A549 treated with DMSO at 1 μM for 4 hours (cell line): ENCODE results near the gene SRRD. TPM values are rescaled to one million over a fixed set of nuclear protein-coding genes. Genes with fewer than 3 reads are reported as not detected.

Experiments used
- total RNA-seq: library from RNA; stranded (reverse); fragments of 200-300 nt; extraction: Qiagen RNA extraction; gene quantifications from 5 replicates; pipeline ENCODE4 v1.2.3, GENCODE V29; 2022; ENCODE audit warnings: low read depth

The SRRD gene, protein sequence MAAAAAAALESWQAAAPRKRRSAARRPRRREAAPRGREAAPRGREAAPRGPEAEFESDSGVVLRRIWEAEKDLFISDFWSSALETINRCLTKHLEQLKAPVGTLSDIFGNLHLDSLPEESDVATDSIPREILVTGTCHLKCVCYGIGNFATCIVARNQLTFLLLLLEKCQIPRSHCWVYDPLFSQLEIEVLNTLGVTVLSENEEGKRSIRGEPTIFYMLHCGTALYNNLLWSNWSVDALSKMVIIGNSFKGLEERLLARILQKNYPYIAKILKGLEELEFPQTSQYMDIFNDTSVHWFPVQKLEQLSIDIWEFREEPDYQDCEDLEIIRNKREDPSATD
- total RNA-seq: 16.7 to 27.4 TPM (median 24.1 TPM) in 5 replicates

GRCh38 chr22:26483439-26484359 is at the start of gene SRRD, which contains the start of gene HPS4:
SRRD (plus strand) TSS chr22:26483877; CDS start chr22:26483891, 14 bp downstream.
HPS4 (minus strand) TSS chr22:26483783; CDS start chr22:26481762, 2,021 bp downstream.

DNA sequence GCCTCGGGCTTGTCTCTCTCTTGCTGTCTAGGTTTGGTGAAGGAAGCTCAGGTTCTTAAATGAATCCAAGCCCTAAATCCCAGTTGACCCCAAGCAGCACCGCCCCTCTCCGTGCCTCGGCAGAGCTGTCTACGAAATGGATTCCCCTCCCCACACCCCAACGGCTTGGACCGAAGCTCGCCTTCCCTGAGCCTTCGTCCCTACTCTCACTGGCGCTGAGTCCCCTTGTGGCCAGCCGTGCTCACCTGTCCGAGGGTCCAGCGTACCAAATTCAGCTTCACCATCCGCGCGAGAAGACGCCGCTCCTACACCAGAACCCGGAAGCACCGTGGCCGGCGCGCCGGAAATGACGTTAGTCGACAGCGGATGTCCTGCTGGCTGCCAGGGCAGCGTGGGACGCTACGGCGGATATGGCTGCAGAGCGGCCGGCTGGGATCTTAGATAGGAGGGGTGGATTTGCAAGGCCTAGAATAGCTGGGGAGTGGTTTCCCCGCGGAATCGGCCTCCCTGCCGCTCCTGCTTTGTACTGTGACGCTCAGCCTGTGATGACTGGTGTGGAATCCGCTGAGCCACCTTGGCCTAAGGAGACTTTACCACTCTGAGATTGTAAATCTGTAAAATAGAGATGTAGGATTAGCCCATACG is 28.6 kb downstream of the SRRD start, which contains the start of gene TFIP11:
Gene TFIP11 (minus strand): TSS at position 325 of the 645 bp plus-strand sequence. CDS start 2,201 bp downstream, outside the sequence.

Other genes with a start within 250 kb of the SRRD start
- gene ASPHD2, start 54.6 kb upstream of the SRRD start, total RNA-seq: 0.84 to 1.5 TPM (median 1.2 TPM) in 5 replicates
- 14.8 to 18.1 TPM (median 16.8 TPM) in 5 replicates for gene HPS4, start 94 bp upstream of the SRRD start, total RNA-seq
- gene TFIP11, start 28.6 kb downstream of the SRRD start, total RNA-seq: 21.9 to 27.7 TPM (median 24.3 TPM) in 5 replicates
- gene TPST2, start 106.3 kb downstream of the SRRD start, total RNA-seq: 8.4 to 14.5 TPM (median 11.0 TPM) in 5 replicates
- gene CRYBB1, start 134.2 kb downstream of the SRRD start, total RNA-seq: not detected in 5 replicates
- gene CRYBA4, start 138.1 kb downstream of the SRRD start, total RNA-seq: not detected in 5 replicates
- gene MIAT, start 173.7 kb downstream of the SRRD start, total RNA-seq: 0.29 to 0.56 TPM (median 0.39 TPM) in 5 replicates